Left lung (tissue), 10 donors: ENCODE data around the gene ATP6V1F. TPM values are rescaled to one million over a fixed set of nuclear protein-coding genes. Genes with fewer than 3 reads are reported as not detected.

ENCODE experiments used
- ATAC-seq: fragments of 200-7000 bp; cut with Tn5 transposase; one replicate; pipeline ENCODE4 v1.9.1; 2020; ENCODE audit warnings: moderate library complexity
- DNase-seq, 4 donors: peaks; one replicate each; pipeline ENCODE4 v3.0.0-alpha.2; 2013 to 2020
- H3K27ac ChIP-seq, 2 donors: fragments of 200-600 bp; sonication (generic) in 1 of 2; one replicate each; pipeline versions ENCODE4 v1.5.0 to v1.8.0; 2020 to 2021
- H3K27me3 ChIP-seq, 2 donors: fragments of 200-600 bp; sonication (generic) in 1 of 2; one replicate each; pipeline versions ENCODE4 v1.5.0 to v1.8.0; 2020 to 2021
- H3K36me3 ChIP-seq, 2 donors: fragments of 200-600 bp; sonication (generic) in 1 of 2; one replicate each; pipeline versions ENCODE4 v1.5.0 to v1.8.0; 2020 to 2021
- H3K4me1 ChIP-seq, 2 donors: fragments of 200-600 bp; one replicate each; pipeline ENCODE4 v1.8.0; 2021
- H3K4me3 ChIP-seq, 2 donors: fragments of 200-600 bp; sonication (generic) in 1 of 2; one replicate each; pipeline versions ENCODE4 v1.5.0 to v1.8.0; 2020 to 2021; ENCODE audit warnings: mild to moderate bottlenecking in 1 of 2
- H3K9me3 ChIP-seq, 2 donors: fragments of 200-600 bp; sonication (generic) in 1 of 2; one replicate each; pipeline versions ENCODE4 v1.5.0 to v1.8.0; 2020 to 2021
- CTCF ChIP-seq, 2 donors: fragments of 200-600 bp; sonication (generic) in 1 of 2; IDR thresholded peaks; one replicate each; pipeline versions ENCODE4 v1.5.0 to v1.8.0; 2021; ENCODE audit warnings: antibody characterized with exemption in 2 of 2
- intact Hi-C, 2 donors: fragments of 100-400 bp; cut with DNase I; formaldehyde crosslinking; loops; one replicate each; pipeline versions ENCODE4 v1.11.2 to v1.14.2; 2022
- polyA plus RNA-seq, 6 donors: library from polyadenylated mRNA; unstranded; fragments of 120-200 nt; gene quantifications; one replicate each; pipeline ENCODE4 v1.2.1, GENCODE V29; 2013; ENCODE audit not compliant: insufficient read length in 6 of 6
- total RNA-seq, 2 donors: library from RNA; stranded (reverse); fragmentation: NEBNext Ultra II Directional; extraction: Animal tissue kit (Norgen Biotek cat#: 25700); gene quantifications; one replicate each; pipeline ENCODE4 v1.2.1, GENCODE V29; 2021
- donor health status: DM: no; HTN: yes; CAD: no.
- donor health status: DM: no; HTN: no; CAD: no.

Gene ATP6V1F
- total and polyA plus RNA-seq, 8 donors: 106 to 200 (median 111) TPM

- no peak overlapping the region for H3K27ac ChIP-seq
- TF ChIP-seq CTCF (IDR thresholded peaks at IDR 0.05): no peak
- no peaks in the 10 kb centered on the region for H3K9me3 ChIP-seq
- intact Hi-C loops: no loop called here
- no peak for ATAC-seq
- DNase-seq: no peak
- peaks cover 0 to 8% of the 10 kb centered on the region in 2 donors for H3K4me1 ChIP-seq
- no peaks in the 10 kb centered on the region for H3K36me3 ChIP-seq
- no peak overlapping the region for H3K4me3 ChIP-seq
- H3K27me3 ChIP-seq: peaks cover 0 to 23% of the 10 kb centered on the region in 2 donors
Measured at GRCh38 chr7:128874140-128875031, 11.7 kb downstream of the ATP6V1F start.

- intact Hi-C loops: no loop called here
- Histone ChIP-seq H3K4me3 (no peak overlapping the region), H3K4me1 (no peaks in the 10 kb centered on the region), H3K27me3 (peaks cover 0 to 11% of the 10 kb centered on the region in 2 donors), H3K9me3 (no peaks in the 10 kb centered on the region), H3K27ac (no peak overlapping the region), H3K36me3 (no peaks in the 10 kb centered on the region)
- no peak for ATAC-seq
- no peak for DNase-seq
- no peak for TF ChIP-seq CTCF (IDR thresholded peaks at IDR 0.05)
Measured at GRCh38 chr7:128875523-128875948, 12.9 kb downstream of the ATP6V1F start.

- no peak for TF ChIP-seq CTCF (IDR thresholded peaks at IDR 0.05)
- H3K36me3 ChIP-seq: no peaks in the 10 kb centered on the region
- no peak for DNase-seq
- no peak for ATAC-seq
- no peaks in the 10 kb centered on the region for H3K9me3 ChIP-seq
- intact Hi-C loops: no loop called here
- H3K4me1 ChIP-seq: no peaks in the 10 kb centered on the region
- no peak overlapping the region for H3K4me3 ChIP-seq
- H3K27ac ChIP-seq: no peak overlapping the region
- H3K27me3 ChIP-seq: peaks cover 0 to 6% of the 10 kb centered on the region in 2 donors
Measured at GRCh38 chr7:128876127-128876526, 13.5 kb downstream of the ATP6V1F start.

GRCh38 chr7:128876586-128876977 lies 13.9 kb downstream of the ATP6V1F start:
- DNase-seq (no peak), ATAC-seq (no peak)
- H3K4me3 ChIP-seq: no peak overlapping the region
- no peaks in the 10 kb centered on the region for H3K9me3 ChIP-seq
- H3K4me1 ChIP-seq: no peaks in the 10 kb centered on the region
- no peak overlapping the region for H3K27ac ChIP-seq
- TF ChIP-seq CTCF (IDR thresholded peaks at IDR 0.05): no peak
- H3K27me3 ChIP-seq: peaks cover 0 to 6% of the 10 kb centered on the region in 2 donors
- no peaks in the 10 kb centered on the region for H3K36me3 ChIP-seq
- intact Hi-C loops: no loop called here

- no peak overlapping the region for H3K27ac ChIP-seq
- intact Hi-C loops: no loop called here
- peaks cover 0 to 6% of the 10 kb centered on the region in 2 donors for H3K27me3 ChIP-seq
- H3K4me1 ChIP-seq: no peaks in the 10 kb centered on the region
- DNase-seq: no peak
- TF ChIP-seq CTCF (IDR thresholded peaks at IDR 0.05): no peak
- H3K36me3 ChIP-seq: no peaks in the 10 kb centered on the region
- no peak for ATAC-seq
- no peak overlapping the region for H3K4me3 ChIP-seq
- no peaks in the 10 kb centered on the region for H3K9me3 ChIP-seq
Measured at GRCh38 chr7:128876978-128877755, 14.5 kb downstream of the ATP6V1F start.
